ENCODE results near the gene CDH4.

- TF ChIP-seq CTCF (IDR thresholded peaks at IDR 0.05) (no peak), EZH2 (IDR thresholded peaks at IDR 0.05; ENCODE audit: borderline replicate concordance, insufficient read depth, low read depth, low read length, poor library complexity, severe bottlenecking) (no peak)
Measured at GRCh38 chr20:61756966-61757677, 505.1 kb downstream of the CDH4 start.

All from B cell (primary cell).